Transverse colon (tissue), 4 donors: ENCODE measurements around the gene YIPF4. TPM values are rescaled to one million over a fixed set of nuclear protein-coding genes. Genes with fewer than 3 reads are reported as not detected.

Experiments
- DNase-seq: peaks from one replicate; pipeline ENCODE4 v3.0.0-alpha.2; 2019
- H3K27ac ChIP-seq, 4 donors: fragments of 200-600 bp; sonication (generic); 2 replicates each; pipeline ENCODE4 v1.5.1; 2016 to 2018; ENCODE audit warnings: inconsistent platforms in 4 of 4
- H3K27me3 ChIP-seq: fragments of 200-600 bp; sonication (generic); 2 replicates; pipeline ENCODE4 v1.5.1; 2017; ENCODE audit warnings: inconsistent platforms
- H3K36me3 ChIP-seq, 4 donors: fragments of 200-600 bp; sonication (generic); 2 replicates each; pipeline ENCODE4 v1.5.1; 2017 to 2019; ENCODE audit warnings: inconsistent platforms in 4 of 4
- H3K4me1 ChIP-seq, 4 donors: fragments of 200-600 bp; sonication (generic); 2 replicates each; pipeline ENCODE4 v1.5.1; 2017 to 2020; ENCODE audit warnings: inconsistent platforms in 4 of 4
- H3K4me3 ChIP-seq, 4 donors: fragments of 200-600 bp; sonication (generic); 1 replicate in 1 of 4; 2 replicates in 3 of 4; pipeline versions ENCODE4 v1.5.1 to v1.6.1; 2017 to 2019; ENCODE audit warnings: inconsistent platforms in 4 of 4
- H3K9me3 ChIP-seq, 2 donors: fragments of 200-600 bp; sonication (generic); 2 replicates each; pipeline ENCODE4 v1.5.1; 2017 to 2019; ENCODE audit warnings: inconsistent platforms in 2 of 2
- EP300 ChIP-seq: sonication (generic); formaldehyde crosslinking; IDR thresholded peaks from one replicate; pipeline ENCODE4 v1.6.1; 2017; ENCODE audit warnings: antibody characterized with exemption, low read depth
- POLR2A ChIP-seq: fragments of 450-650 bp; IDR thresholded peaks from one replicate; pipeline ENCODE4 v1.6.1; 2016; ENCODE audit warnings: antibody characterized with exemption, mild to moderate bottlenecking, moderate library complexity
- POLR2AphosphoS5 ChIP-seq, 3 donors: sonication (generic); formaldehyde crosslinking; IDR thresholded peaks; one replicate each; pipeline ENCODE4 v1.6.1; 2016; ENCODE audit warnings: antibody characterized with exemption in 3 of 3
- WGBS, 2 donors: methylation state at CpG; one replicate each; pipeline ENCODE4 v1.1.5; 2018; ENCODE audit warnings: low coverage in 1 of 2; 5-methylcytosine and 5-hydroxymethylcytosine counted together
- in situ Hi-C, 4 donors: fragments of 200-750 bp; cut with MboI; loops; one replicate each; pipeline versions ENCODE4 v1.15.0 to v1.15.1; 2017; ENCODE audit warnings: low sequenced_read_pairs in 3 of 4, low pct_ligation_motif_present in 1 of 4, low pct_unique_long_range_greater_than_20kb in 1 of 4
- intact Hi-C: fragments of 100-400 bp; cut with DNase I; formaldehyde crosslinking; loops from one replicate; pipeline ENCODE4 v1.15.1; 2023; ENCODE audit warnings: low total_unique reads
- total RNA-seq, 4 donors: library from RNA; depleted of rRNA; stranded (reverse); fragments of >200 nt; gene quantifications; one replicate each; pipeline ENCODE4 v1.1.0, GENCODE V29; 2016
- TF ChIP-seq, protein P1 (sequence below), 5 experiments: fragments of 200-600 bp in 3 of 5; fragments of 450-650 bp in 2 of 5; sonication (generic) in 3 of 5; IDR thresholded peaks; 1 replicate in 2 of 5; 2 replicates in 3 of 5; pipeline ENCODE4 v1.5.1; 2016 to 2017; ENCODE audit warnings: antibody characterized with exemption in 5 of 5, inconsistent platforms in 3 of 5, mild to moderate bottlenecking in 2 of 5, moderate library complexity in 1 of 5

The YIPF4 gene
- total RNA-seq, 4 donors from 2014 or later: 11.7 to 19.5 (median 16.1) TPM

GRCh38 chr2:32235315-32235714, 42.4 kb upstream of the YIPF4 start:
- Histone ChIP-seq H3K27me3 (no peaks in the 10 kb centered on the region), H3K4me1 (no peaks in the 10 kb centered on the region), H3K4me3 (no peak overlapping the region), H3K36me3 (no peaks in the 10 kb centered on the region), H3K27ac (no peak overlapping the region), H3K9me3 (no peaks in the 10 kb centered on the region)
- TF ChIP-seq EP300: no peak
- TF ChIP-seq POLR2AphosphoS5 (IDR thresholded peaks at IDR 0.05): no peak
- TF ChIP-seq, protein P1, sequence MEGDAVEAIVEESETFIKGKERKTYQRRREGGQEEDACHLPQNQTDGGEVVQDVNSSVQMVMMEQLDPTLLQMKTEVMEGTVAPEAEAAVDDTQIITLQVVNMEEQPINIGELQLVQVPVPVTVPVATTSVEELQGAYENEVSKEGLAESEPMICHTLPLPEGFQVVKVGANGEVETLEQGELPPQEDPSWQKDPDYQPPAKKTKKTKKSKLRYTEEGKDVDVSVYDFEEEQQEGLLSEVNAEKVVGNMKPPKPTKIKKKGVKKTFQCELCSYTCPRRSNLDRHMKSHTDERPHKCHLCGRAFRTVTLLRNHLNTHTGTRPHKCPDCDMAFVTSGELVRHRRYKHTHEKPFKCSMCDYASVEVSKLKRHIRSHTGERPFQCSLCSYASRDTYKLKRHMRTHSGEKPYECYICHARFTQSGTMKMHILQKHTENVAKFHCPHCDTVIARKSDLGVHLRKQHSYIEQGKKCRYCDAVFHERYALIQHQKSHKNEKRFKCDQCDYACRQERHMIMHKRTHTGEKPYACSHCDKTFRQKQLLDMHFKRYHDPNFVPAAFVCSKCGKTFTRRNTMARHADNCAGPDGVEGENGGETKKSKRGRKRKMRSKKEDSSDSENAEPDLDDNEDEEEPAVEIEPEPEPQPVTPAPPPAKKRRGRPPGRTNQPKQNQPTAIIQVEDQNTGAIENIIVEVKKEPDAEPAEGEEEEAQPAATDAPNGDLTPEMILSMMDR (IDR thresholded peaks at IDR 0.05): no peak
- no peak for TF ChIP-seq POLR2A
- WGBS, 2 donors: 81% methylated on average over 5 of the region's 5 CpGs; no CpG with 5 or more reads in 1 of the 2 donors
- in situ Hi-C loops: no loop called here
- DNase-seq: no peak
- intact Hi-C loops: no loop called here

GRCh38 chr2:32237488-32237887, 40.2 kb upstream of the YIPF4 start:
- no peak for DNase-seq
- H3K4me3 ChIP-seq: no peak overlapping the region
- in situ Hi-C loops (no loop called here), intact Hi-C loops (no loop called here)
- H3K27me3 ChIP-seq: no peaks in the 10 kb centered on the region
- TF ChIP-seq POLR2AphosphoS5 (IDR thresholded peaks at IDR 0.05): no peak
- TF ChIP-seq, protein P1 (IDR thresholded peaks at IDR 0.05): no peak
- no peak for TF ChIP-seq EP300
- TF ChIP-seq POLR2A: no peak
- 91 to 92% methylated on average over 2 of the region's 2 CpGs for WGBS, 2 donors
- no peaks in the 10 kb centered on the region for H3K9me3 ChIP-seq
- no peaks in the 10 kb centered on the region for H3K4me1 ChIP-seq
- H3K36me3 ChIP-seq: no peaks in the 10 kb centered on the region
- H3K27ac ChIP-seq: no peak overlapping the region

DNA sequence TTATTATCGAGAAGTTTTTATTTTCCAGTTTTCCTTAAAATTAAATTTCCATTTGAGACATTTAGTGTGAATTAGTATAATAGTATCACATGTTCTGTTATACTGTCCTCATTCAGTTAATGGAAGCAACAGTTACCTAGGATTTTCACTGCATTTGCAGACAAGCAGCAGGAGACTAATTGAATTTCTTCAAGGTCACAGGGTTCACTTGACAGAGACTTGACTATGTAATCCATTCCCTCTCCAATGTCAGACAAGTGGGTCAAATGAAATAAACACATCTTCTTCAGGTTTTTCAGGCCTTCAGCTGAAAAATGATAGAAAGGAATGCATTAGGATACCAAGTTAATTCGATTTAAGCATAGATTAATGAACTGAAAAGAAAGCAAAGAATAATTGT, 39.7 kb upstream of the YIPF4 start:
- 81 to 93% methylated on average over 2 of the region's 2 CpGs for WGBS, 2 donors
- TF ChIP-seq EP300 (no peak), POLR2A (no peak), POLR2AphosphoS5 (IDR thresholded peaks at IDR 0.05) (no peak)
- TF ChIP-seq, protein P1 (IDR thresholded peaks at IDR 0.05): no peak
- in situ Hi-C loops: no loop called here
- Histone ChIP-seq H3K4me1 (no peaks in the 10 kb centered on the region), H3K9me3 (no peaks in the 10 kb centered on the region), H3K27ac (no peak overlapping the region), H3K4me3 (no peak overlapping the region), H3K27me3 (no peaks in the 10 kb centered on the region), H3K36me3 (no peaks in the 10 kb centered on the region)
- DNase-seq: no peak
- intact Hi-C loops: no loop called here

DNA sequence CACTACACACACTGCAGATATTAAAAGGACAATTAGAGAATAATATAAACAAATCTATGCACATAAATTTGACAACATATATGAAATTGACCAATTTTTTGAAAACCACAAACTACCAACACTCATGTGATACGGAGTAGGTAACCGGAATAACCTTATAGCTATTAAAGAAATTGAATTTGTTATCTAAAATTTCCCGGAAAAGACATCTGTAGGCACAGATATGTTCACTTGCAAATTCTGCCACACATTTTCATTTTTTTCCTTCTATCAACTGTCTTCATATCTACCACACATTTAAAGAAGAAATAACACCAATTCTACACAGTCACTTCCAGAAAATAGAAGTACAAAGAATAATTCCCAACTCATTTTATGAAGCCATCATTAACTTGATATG, 35.4 kb upstream of the YIPF4 start:
- 93 to 95% methylated on average over 3 of the region's 3 CpGs for WGBS, 2 donors

More for the DNA sequence above, 35.4 kb upstream of the YIPF4 start:
- Histone ChIP-seq H3K36me3 (no peaks in the 10 kb centered on the region), H3K9me3 (no peaks in the 10 kb centered on the region), H3K4me1 (no peaks in the 10 kb centered on the region), H3K27ac (no peak overlapping the region), H3K27me3 (no peaks in the 10 kb centered on the region), H3K4me3 (no peak overlapping the region)
- no peak for TF ChIP-seq EP300
- TF ChIP-seq, protein P1 (IDR thresholded peaks at IDR 0.05): no peak
- TF ChIP-seq POLR2A: no peak
- no peak for TF ChIP-seq POLR2AphosphoS5 (IDR thresholded peaks at IDR 0.05)
- intact Hi-C loops (no loop called here), in situ Hi-C loops (no loop called here)
- no peak for DNase-seq
